CD14-positive monocyte (primary cell): ENCODE data around the gene SLC22A23. TPM values are rescaled to one million over a fixed set of nuclear protein-coding genes. Genes with fewer than 3 reads are reported as not detected.

ENCODE experiments used
- DNase-seq, 3 donors: peaks; one replicate each; pipeline ENCODE4 v3.0.0-alpha.2; 2011 to 2022
- H2AFZ ChIP-seq: 2 replicates; pipeline ENCODE4 v1.6.0; 2012; ENCODE audit warnings: mild to moderate bottlenecking, low read depth, low read length, inconsistent platforms; ENCODE audit not compliant: insufficient read depth, poor library complexity, severe bottlenecking
- H3K27ac ChIP-seq, 2 donors: 1 replicate in 1 of 2; 2 replicates in 1 of 2; pipeline ENCODE4 v1.5.1; 2012 to 2013; ENCODE audit warnings: low read length in 2 of 2, control low read depth in 1 of 2, inconsistent platforms in 1 of 2, low read depth in 1 of 2, mild to moderate bottlenecking in 1 of 2
- H3K27me3 ChIP-seq, 2 donors: one replicate each; pipeline versions ENCODE4 v1.6.0 to v1.6.1; 2011 to 2013; ENCODE audit warnings: low read length in 2 of 2; ENCODE audit not compliant: control insufficient read depth in 2 of 2, insufficient read depth in 2 of 2
- H3K36me3 ChIP-seq, 2 donors: replicated peaks in 1 of 2; 1 replicate in 1 of 2; 2 replicates in 1 of 2; pipeline versions ENCODE4 v1.5.1 to v1.6.1; 2012 to 2013; ENCODE audit warnings: low read length in 2 of 2, control low read depth in 1 of 2, inconsistent platforms in 1 of 2, mild to moderate bottlenecking in 1 of 2; ENCODE audit not compliant: insufficient read depth in 2 of 2, control insufficient read depth in 1 of 2
- H3K4me1 ChIP-seq, 2 donors: 1 replicate in 1 of 2; 2 replicates in 1 of 2; pipeline versions ENCODE4 v1.5.1 to v1.6.1; 2012 to 2013; ENCODE audit warnings: low read length in 2 of 2, control low read depth in 1 of 2, inconsistent platforms in 1 of 2, mild to moderate bottlenecking in 1 of 2, moderate library complexity in 1 of 2; ENCODE audit not compliant: insufficient read depth in 2 of 2, control insufficient read depth in 1 of 2
- H3K4me2 ChIP-seq: replicated peaks from 2 replicates; pipeline ENCODE3; 2012; ENCODE audit warnings: low read length, moderate library complexity, mild to moderate bottlenecking; ENCODE audit not compliant: poor library complexity, severe bottlenecking; ENCODE audit errors: extremely low read depth
- H3K4me3 ChIP-seq, 3 experiments: fragments of 200-600 bp in 1 of 3; sonication (generic) in 1 of 3; replicated peaks in 1 of 3; 1 replicate in 2 of 3; 2 replicates in 1 of 3; pipeline ENCODE4 v1.5.1; 2011 to 2013; ENCODE audit warnings: low read length in 3 of 3, mild to moderate bottlenecking in 3 of 3, control low read depth in 2 of 3, low read depth in 2 of 3, inconsistent platforms in 1 of 3, moderate library complexity in 1 of 3
- H3K79me2 ChIP-seq: 2 replicates; pipeline ENCODE4 v1.6.0; 2012; ENCODE audit warnings: mild to moderate bottlenecking, control low read depth, inconsistent platforms, low read length, moderate library complexity; ENCODE audit not compliant: insufficient read depth
- H3K9ac ChIP-seq: 2 replicates; pipeline ENCODE4 v1.6.0; 2017; ENCODE audit warnings: low read length, mild to moderate bottlenecking; ENCODE audit not compliant: insufficient read depth, poor library complexity, severe bottlenecking
- H3K9me3 ChIP-seq, 2 donors: replicated peaks in 1 of 2; 1 replicate in 1 of 2; 2 replicates in 1 of 2; pipeline versions ENCODE4 v1.5.1 to v1.6.1; 2012 to 2013; ENCODE audit warnings: low read length in 2 of 2, control low read depth in 1 of 2; ENCODE audit not compliant: control insufficient read depth in 1 of 2, insufficient read depth in 1 of 2
- H4K20me1 ChIP-seq: 2 replicates; pipeline ENCODE4 v1.6.0; 2012; ENCODE audit warnings: mild to moderate bottlenecking, low read length, control low read depth, moderate library complexity; ENCODE audit not compliant: insufficient read depth
- H3K27ac Mint-ChIP-seq, 7 donors: one replicate each; pipeline ENCODE4 v1.8.0; 2020; ENCODE audit warnings: mild to moderate bottlenecking in 7 of 7, mixed read lengths in 7 of 7, moderate library complexity in 6 of 7, inconsistent platforms in 2 of 7
- H3K27me3 Mint-ChIP-seq, 3 donors: one replicate each; pipeline ENCODE4 v1.8.0; 2021 to 2022; ENCODE audit warnings: low read depth in 3 of 3, mild to moderate bottlenecking in 3 of 3, mixed read lengths in 3 of 3, moderate library complexity in 3 of 3, inconsistent platforms in 1 of 3
- H3K36me3 Mint-ChIP-seq, 2 donors: one replicate each; pipeline ENCODE4 v1.8.0; 2020; ENCODE audit warnings: mixed read lengths in 2 of 2, inconsistent platforms in 1 of 2, mild to moderate bottlenecking in 1 of 2
- H3K4me1 Mint-ChIP-seq: one replicate; pipeline ENCODE4 v1.8.0; 2020; ENCODE audit warnings: mild to moderate bottlenecking, mixed read lengths
- H3K4me3 Mint-ChIP-seq, 2 donors: one replicate each; pipeline ENCODE4 v1.8.0; 2020; ENCODE audit warnings: mild to moderate bottlenecking in 2 of 2, mixed read lengths in 2 of 2, moderate library complexity in 1 of 2
- H3K9me3 Mint-ChIP-seq, 7 donors: one replicate each; pipeline ENCODE4 v1.8.0; 2020 to 2022; ENCODE audit warnings: mixed read lengths in 7 of 7, mild to moderate bottlenecking in 6 of 7, moderate library complexity in 6 of 7, inconsistent platforms in 2 of 7
- WGBS: methylation state at CpG from one replicate; pipeline ENCODE4 v1.1.5; 2013; ENCODE audit warnings: missing lambda C conversion rate; ENCODE audit not compliant: insufficient coverage; 5-methylcytosine and 5-hydroxymethylcytosine counted together
- intact Hi-C, 2 donors: fragments of 100-400 bp; cut with micrococcal nuclease; formaldehyde crosslinking; loops; one replicate each; pipeline versions ENCODE4 v1.15.0 to v1.15.1; 2023
- polyA plus RNA-seq, 3 donors: library from polyadenylated mRNA; depleted of rRNA in 1 of 3; unstranded in 2 of 3; stranded (reverse) in 1 of 3; fragments of 300-500 nt in 2 of 3; fragments of >200 nt in 1 of 3; fragmentation: Illumina TruSeq in 2 of 3; gene quantifications; 1 replicate in 2 of 3; 2 replicates in 1 of 3; pipeline ENCODE4 v1.2.3, GENCODE V29; 2012 to 2021
- TF ChIP-seq, protein P1 (sequence below): fragments of 200-600 bp; IDR thresholded peaks from one replicate; pipeline ENCODE4 v1.8.0; 2022; ENCODE audit warnings: antibody characterized with exemption, mild to moderate bottlenecking

SLC22A23 gene
- polyA plus RNA-seq, 3 donors = 0.08 TPM; not detected in 2

DNA sequence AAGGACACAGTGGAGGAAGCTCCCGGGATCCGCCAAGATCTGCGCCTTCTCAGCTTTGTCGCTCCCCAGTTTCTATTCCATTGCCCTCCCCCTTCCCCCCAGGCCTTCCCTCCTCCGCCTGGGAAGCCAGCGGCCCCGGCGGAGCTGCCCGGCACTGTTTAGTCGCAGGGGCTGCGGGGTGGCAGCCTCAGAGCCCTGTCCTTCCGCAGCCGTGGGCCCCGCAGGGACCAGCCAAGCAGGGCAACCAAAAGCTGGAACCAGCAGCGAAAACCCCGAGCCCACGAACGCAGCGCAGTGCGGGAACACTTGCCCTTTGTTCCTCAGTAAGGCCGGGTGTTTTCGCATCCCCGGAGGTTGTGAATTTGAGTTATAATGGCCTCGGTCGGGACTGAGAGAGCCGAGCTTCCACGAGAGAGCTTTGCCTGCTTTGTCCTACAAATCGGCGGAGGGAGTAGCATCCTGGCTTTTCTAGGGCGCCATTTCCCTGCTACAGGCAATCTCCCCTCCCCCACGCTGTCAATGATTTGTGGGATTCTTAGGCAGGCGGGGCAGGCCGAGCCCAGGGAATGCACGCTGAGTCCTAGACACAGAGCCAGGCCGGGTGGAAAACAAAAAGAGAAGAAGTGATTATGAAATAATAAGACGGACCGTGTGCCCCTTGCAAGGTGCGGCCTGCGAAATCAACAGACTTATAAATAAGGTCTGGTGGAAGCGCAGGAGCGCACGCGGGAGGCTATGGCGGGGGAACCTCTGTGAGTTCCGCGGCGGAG is 225.4 kb downstream of the SLC22A23 start:
- H2AFZ ChIP-seq = peak overlapping the region; percentile 55
- Mint-ChIP-seq H3K4me1 (peaks cover 36% of the 10 kb centered on the region), H3K9me3 (peaks cover 0 to 28% (median 8%) of the 10 kb centered on the region in 7 donors), H3K27me3 (peaks cover 93 to 97% (median 94%) of the 10 kb centered on the region in 3 donors), H3K27ac (no peak overlapping the region), H3K4me3 (peak overlapping the region; percentile 64 to 89), H3K36me3 (peaks cover 2 to 8% of the 10 kb centered on the region in 2 donors)
- H4K20me1 ChIP-seq = no peaks in the 10 kb centered on the region
- H3K27me3 ChIP-seq = peaks cover 72 to 91% of the 10 kb centered on the region in 2 donors
- H3K79me2 ChIP-seq = no peaks in the 10 kb centered on the region
- H3K9ac ChIP-seq = no peak overlapping the region
- TF ChIP-seq, protein P1, sequence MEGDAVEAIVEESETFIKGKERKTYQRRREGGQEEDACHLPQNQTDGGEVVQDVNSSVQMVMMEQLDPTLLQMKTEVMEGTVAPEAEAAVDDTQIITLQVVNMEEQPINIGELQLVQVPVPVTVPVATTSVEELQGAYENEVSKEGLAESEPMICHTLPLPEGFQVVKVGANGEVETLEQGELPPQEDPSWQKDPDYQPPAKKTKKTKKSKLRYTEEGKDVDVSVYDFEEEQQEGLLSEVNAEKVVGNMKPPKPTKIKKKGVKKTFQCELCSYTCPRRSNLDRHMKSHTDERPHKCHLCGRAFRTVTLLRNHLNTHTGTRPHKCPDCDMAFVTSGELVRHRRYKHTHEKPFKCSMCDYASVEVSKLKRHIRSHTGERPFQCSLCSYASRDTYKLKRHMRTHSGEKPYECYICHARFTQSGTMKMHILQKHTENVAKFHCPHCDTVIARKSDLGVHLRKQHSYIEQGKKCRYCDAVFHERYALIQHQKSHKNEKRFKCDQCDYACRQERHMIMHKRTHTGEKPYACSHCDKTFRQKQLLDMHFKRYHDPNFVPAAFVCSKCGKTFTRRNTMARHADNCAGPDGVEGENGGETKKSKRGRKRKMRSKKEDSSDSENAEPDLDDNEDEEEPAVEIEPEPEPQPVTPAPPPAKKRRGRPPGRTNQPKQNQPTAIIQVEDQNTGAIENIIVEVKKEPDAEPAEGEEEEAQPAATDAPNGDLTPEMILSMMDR = no peak
- H3K36me3 ChIP-seq = no peaks in the 10 kb centered on the region
- H3K4me3 ChIP-seq = peak overlapping the region in 1 of 3 experiments; percentile 54
- H3K4me1 ChIP-seq = peaks cover 27 to 44% of the 10 kb centered on the region in 2 donors
- no peak for DNase-seq
- WGBS = 2% methylated on average over 35 of the region's 47 CpGs
- H3K27ac ChIP-seq = no peak overlapping the region
- H3K4me2 ChIP-seq = peak overlapping the region; percentile 52
- H3K9me3 ChIP-seq = peaks cover 0 to 36% of the 10 kb centered on the region in 2 donors
- intact Hi-C loops = no loop called here

DNA sequence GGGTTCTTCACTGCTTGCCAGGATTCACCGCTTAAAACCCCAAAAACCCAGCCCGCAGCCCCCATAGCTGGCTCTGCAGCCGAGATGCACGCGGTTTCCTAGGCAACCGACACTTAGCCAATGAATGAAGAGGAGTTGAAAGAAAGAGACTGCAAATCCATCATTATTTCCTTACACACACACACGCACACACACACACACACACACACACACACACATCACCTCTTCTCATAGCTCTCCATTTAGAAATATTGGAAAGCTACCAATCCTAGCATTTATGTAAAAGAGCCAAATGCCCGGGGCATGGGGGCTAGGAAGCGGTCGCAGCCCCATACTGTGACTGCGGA is 226.0 kb downstream of the SLC22A23 start:
- Mint-ChIP-seq H3K27ac (no peak overlapping the region), H3K9me3 (peaks cover 0 to 28% (median 13%) of the 10 kb centered on the region in 7 donors), H3K36me3 (peaks cover 2 to 8% of the 10 kb centered on the region in 2 donors), H3K4me3 (peak overlapping the region; percentile 12 to 89), H3K27me3 (peaks cover 94 to 99% (median 95%) of the 10 kb centered on the region in 3 donors), H3K4me1 (peaks cover 36% of the 10 kb centered on the region)
- Histone ChIP-seq H3K4me1 (peaks cover 27 to 44% of the 10 kb centered on the region in 2 donors), H3K36me3 (no peaks in the 10 kb centered on the region), H3K4me2 (peak overlapping the region; percentile 52), H3K27ac (no peak overlapping the region), H4K20me1 (no peaks in the 10 kb centered on the region), H3K9me3 (peaks cover 0 to 38% of the 10 kb centered on the region in 2 donors), H2AFZ (peak overlapping the region; percentile 55), H3K9ac (no peak overlapping the region), H3K27me3 (peaks cover 75 to 94% of the 10 kb centered on the region in 2 donors), H3K4me3 (no peak overlapping the region), H3K79me2 (no peaks in the 10 kb centered on the region)
- no peak for DNase-seq
- intact Hi-C loops = no loop called here
- WGBS = 9% methylated on average over 5 of the region's 11 CpGs
- TF ChIP-seq, protein P1 = no peak
